Measurements from ENCODE around the gene PEG3.

Gene PEG3

DNA sequence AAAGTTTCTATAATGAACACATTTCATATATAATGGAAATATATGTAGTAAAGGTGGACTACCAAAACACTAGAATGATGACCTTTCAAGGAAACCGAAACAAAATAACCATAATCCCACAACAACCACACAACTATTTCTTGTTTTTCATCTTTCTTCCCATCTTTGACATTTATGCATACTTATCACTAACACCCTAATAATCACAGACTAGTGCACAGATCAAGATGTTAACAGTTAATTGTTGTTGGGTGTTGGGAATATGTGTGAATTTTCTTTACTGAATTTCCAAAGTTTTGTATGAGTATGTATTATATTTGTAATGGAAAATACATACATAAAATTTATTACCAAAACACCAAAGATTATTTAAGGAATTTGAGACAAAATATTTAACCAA lies 30.3 kb downstream of the PEG3 start:
- DNase-seq (ENCODE audit: extremely low read depth, low read depth): no peak
- no peak for TF ChIP-seq CTCF (IDR thresholded peaks at IDR 0.05; ENCODE audit: low read depth, low read length)

- no peak for DNase-seq (ENCODE audit: extremely low read depth, low read depth)
- TF ChIP-seq CTCF (IDR thresholded peaks at IDR 0.05; ENCODE audit: low read depth, low read length): no peak
Observed at GRCh38 chr19:56808717-56809392, 31.7 kb downstream of the PEG3 start.

- TF ChIP-seq CTCF (IDR thresholded peaks at IDR 0.05; ENCODE audit: low read depth, low read length): no peak
- no peak for DNase-seq (ENCODE audit: extremely low read depth, low read depth)
Observed at GRCh38 chr19:56806639-56807038, 33.9 kb downstream of the PEG3 start.
